Activated B cell treated with CpG ODN at 0.5 μM for 24 hours (primary cell): ENCODE measurements around the gene RGS8. TPM values are rescaled to one million over a fixed set of nuclear protein-coding genes. Genes with fewer than 3 reads are reported as not detected.

Experiments
- ATAC-seq: fragments of 200-7000 bp; cut with Tn5 transposase; one replicate; pipeline ENCODE4 v1.10.0; 2021; ENCODE audit warnings: low read depth, mild to moderate bottlenecking, moderate library complexity
- CTCF ChIA-PET: fragments of 350-600 bp; sonication (Branson Sonifier 250); formaldehyde crosslinking; loops from one replicate; lab custom pipeline; 2021; ENCODE audit warnings: antibody characterized with exemption; lab: Charles Lee
- POLR2A ChIA-PET: fragments of 350-600 bp; sonication (Branson Sonifier 250); formaldehyde crosslinking; loops from one replicate; lab custom pipeline; 2021; ENCODE audit warnings: antibody characterized with exemption; lab: Charles Lee
- DNase-seq: peaks from one replicate; pipeline ENCODE4 v3.0.0; 2022
- H3K27ac Mint-ChIP-seq: one replicate; pipeline ENCODE4 v1.8.0; 2020; ENCODE audit warnings: mixed read lengths
- H3K27me3 Mint-ChIP-seq: one replicate; pipeline ENCODE4 v1.8.0; 2021; ENCODE audit warnings: mixed read lengths
- H3K36me3 Mint-ChIP-seq: one replicate; pipeline ENCODE4 v1.8.0; 2021; ENCODE audit warnings: low read depth, mixed read lengths
- H3K4me1 Mint-ChIP-seq: one replicate; pipeline ENCODE4 v1.8.0; 2021; ENCODE audit warnings: mixed read lengths
- H3K4me3 Mint-ChIP-seq: one replicate; pipeline ENCODE4 v1.8.0; 2020; ENCODE audit warnings: mild to moderate bottlenecking, mixed read lengths
- H3K9me3 Mint-ChIP-seq: one replicate; pipeline ENCODE4 v1.8.0; 2020; ENCODE audit warnings: mixed read lengths
- intact Hi-C: fragments of 100-400 bp; cut with micrococcal nuclease; formaldehyde crosslinking; loops from one replicate; pipeline ENCODE4 v1.15.1; 2024
- total RNA-seq: library from RNA; stranded (reverse); gene quantifications from 2 replicates; pipeline ENCODE4 v1.2.3, GENCODE V29; 2022
- TF ChIP-seq, protein P1 (sequence below): fragments of 200-600 bp; IDR thresholded peaks from one replicate; pipeline ENCODE4 v1.8.0; 2022; ENCODE audit warnings: antibody characterized with exemption, mild to moderate bottlenecking

RGS8 gene
- total RNA-seq, 1 donor from 2014 or later, result not detected

DNA sequence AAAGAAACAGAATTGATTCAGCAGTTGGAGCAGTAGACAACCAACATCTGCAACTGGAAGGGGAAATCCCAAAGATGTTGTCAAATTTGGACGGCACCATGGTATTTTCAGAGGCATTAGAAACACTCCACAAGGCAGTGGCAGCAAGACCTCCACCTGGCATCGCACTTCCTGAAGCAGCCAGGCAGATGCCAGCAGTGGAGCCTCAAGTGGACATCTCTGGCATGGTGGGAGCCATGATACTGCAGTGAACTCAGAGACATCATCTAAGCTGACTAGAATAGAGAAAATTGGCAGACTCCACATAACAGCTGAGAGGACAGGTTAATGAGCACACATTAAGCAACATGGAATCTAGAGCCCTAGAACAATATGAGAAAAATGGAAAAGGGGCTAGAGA lies 33.9 kb upstream of the RGS8 start:
- peaks cover 19% of the 10 kb centered on the region for H3K4me1 Mint-ChIP-seq
- intact Hi-C loops, result no loop called here
- H3K9me3 Mint-ChIP-seq, result no peaks in the 10 kb centered on the region
- peak; percentile 21 for ATAC-seq
- no peaks in the 10 kb centered on the region for H3K36me3 Mint-ChIP-seq
- ChIA-PET CTCF (no interaction called here), POLR2A (no interaction called here)
- H3K27me3 Mint-ChIP-seq, result no peaks in the 10 kb centered on the region
- TF ChIP-seq, protein P1, sequence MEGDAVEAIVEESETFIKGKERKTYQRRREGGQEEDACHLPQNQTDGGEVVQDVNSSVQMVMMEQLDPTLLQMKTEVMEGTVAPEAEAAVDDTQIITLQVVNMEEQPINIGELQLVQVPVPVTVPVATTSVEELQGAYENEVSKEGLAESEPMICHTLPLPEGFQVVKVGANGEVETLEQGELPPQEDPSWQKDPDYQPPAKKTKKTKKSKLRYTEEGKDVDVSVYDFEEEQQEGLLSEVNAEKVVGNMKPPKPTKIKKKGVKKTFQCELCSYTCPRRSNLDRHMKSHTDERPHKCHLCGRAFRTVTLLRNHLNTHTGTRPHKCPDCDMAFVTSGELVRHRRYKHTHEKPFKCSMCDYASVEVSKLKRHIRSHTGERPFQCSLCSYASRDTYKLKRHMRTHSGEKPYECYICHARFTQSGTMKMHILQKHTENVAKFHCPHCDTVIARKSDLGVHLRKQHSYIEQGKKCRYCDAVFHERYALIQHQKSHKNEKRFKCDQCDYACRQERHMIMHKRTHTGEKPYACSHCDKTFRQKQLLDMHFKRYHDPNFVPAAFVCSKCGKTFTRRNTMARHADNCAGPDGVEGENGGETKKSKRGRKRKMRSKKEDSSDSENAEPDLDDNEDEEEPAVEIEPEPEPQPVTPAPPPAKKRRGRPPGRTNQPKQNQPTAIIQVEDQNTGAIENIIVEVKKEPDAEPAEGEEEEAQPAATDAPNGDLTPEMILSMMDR, result no peak
- no peak overlapping the region for H3K27ac Mint-ChIP-seq
- no peak overlapping the region for H3K4me3 Mint-ChIP-seq
- no peak for DNase-seq

DNA sequence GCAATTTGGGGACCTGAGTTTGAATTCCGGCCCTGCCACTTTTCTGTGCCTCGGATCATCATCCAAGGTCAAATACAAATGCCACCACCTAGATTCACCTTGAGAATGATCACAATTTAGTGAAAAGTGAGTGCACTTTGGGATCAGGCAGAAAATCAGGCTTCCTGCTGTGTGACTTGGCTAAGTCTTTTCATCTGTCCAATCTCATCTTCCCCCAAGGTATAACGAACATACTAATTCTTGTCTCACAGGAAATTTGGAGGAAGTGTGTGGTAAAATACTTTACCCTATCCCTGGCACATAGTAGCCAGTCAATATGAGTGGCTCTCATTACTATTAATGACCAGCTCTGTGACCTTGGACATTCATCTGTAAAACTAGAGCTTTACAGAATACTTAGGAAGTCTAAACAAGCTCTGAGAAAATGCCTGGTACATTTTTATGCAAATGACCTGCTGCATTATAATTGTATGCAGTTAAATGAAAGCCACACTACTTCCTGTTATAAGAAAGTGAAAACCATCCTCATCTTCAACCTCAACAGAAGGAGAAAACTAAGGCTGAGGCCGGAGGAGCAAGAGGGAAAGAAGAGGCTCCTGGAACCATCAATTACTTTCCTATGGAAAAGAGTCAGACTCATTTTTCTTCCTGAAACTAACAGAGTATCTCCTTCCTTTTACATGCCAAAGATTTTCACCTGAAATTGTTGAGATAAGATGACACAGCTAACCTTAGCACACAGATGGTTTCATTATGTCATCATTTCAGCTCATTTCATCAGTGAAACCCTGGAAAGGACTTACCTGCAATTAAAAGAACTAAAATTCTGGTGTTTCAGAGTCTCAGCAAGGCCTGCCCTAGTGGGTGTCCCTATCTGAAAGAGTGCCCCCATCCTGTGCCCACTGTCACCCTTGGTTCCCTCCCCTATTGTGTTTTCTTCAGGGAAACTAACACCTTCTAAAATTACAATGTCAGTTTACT lies 32.6 kb upstream of the RGS8 start:
- CTCF ChIA-PET, result no interaction called here
- no peaks in the 10 kb centered on the region for H3K9me3 Mint-ChIP-seq
- H3K36me3 Mint-ChIP-seq, result no peaks in the 10 kb centered on the region
- peaks cover 19% of the 10 kb centered on the region for H3K4me1 Mint-ChIP-seq
- H3K27ac Mint-ChIP-seq, result no peak overlapping the region
- TF ChIP-seq, protein P1, result no peak
- H3K4me3 Mint-ChIP-seq, result no peak overlapping the region
- DNase-seq, result no peak
- no peak for ATAC-seq
- POLR2A ChIA-PET, result no interaction called here
- intact Hi-C loops, result no loop called here
- H3K27me3 Mint-ChIP-seq, result no peaks in the 10 kb centered on the region

DNA sequence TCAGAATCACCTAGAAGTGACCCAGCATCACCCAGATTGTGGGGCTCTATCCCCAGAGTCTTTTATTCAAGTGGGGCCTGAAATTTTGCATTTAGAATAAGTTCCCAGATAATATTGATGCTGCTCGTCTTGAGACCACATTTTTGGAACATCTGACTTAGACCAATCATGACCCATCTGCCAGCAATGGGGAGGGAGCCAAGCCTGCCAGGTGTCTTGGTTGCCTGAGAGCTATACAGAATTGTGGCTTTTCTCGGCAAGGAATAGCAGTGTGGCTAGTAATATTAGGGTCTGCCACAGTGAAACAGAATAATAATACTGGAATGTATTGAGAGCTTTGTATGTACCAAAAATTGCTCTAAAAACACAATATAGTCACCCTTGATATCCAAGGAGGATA lies 31.1 kb upstream of the RGS8 start:
- H3K4me1 Mint-ChIP-seq, result peaks cover 19% of the 10 kb centered on the region
- DNase-seq, result no peak
- ChIA-PET CTCF (no interaction called here), POLR2A (no interaction called here)
- no peak overlapping the region for H3K4me3 Mint-ChIP-seq
- TF ChIP-seq, protein P1, result no peak
- ATAC-seq, result no peak
- intact Hi-C loops, result no loop called here
- no peaks in the 10 kb centered on the region for H3K27me3 Mint-ChIP-seq
- no peaks in the 10 kb centered on the region for H3K36me3 Mint-ChIP-seq
- no peak overlapping the region for H3K27ac Mint-ChIP-seq
- H3K9me3 Mint-ChIP-seq, result no peaks in the 10 kb centered on the region

DNA sequence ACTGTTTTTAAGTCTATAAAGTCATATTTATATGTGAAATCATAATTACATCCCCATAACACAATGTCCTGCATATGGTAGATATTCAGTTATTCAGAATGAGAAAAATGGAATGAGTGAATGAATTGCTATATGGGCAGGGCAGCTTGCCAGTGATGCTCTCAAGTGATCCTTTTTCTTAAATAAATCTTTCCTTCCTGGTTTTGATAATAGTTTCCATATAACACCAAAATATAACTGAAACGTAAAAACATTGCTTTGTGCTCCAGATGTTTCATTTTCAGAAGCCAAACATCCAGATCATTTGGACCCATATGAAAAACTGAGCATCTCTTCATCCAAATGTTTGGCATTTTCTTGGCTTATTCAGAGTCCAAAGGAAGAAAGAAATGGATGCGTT lies 30.2 kb upstream of the RGS8 start:
- Mint-ChIP-seq H3K4me1 (peaks cover 19% of the 10 kb centered on the region), H3K9me3 (no peaks in the 10 kb centered on the region), H3K4me3 (no peak overlapping the region), H3K36me3 (no peaks in the 10 kb centered on the region), H3K27ac (no peak overlapping the region), H3K27me3 (no peaks in the 10 kb centered on the region)
- ATAC-seq (no peak), DNase-seq (no peak)
- intact Hi-C loops, result no loop called here
- CTCF ChIA-PET, result no interaction called here
- TF ChIP-seq, protein P1, result no peak
- POLR2A ChIA-PET, result no interaction called here

DNA sequence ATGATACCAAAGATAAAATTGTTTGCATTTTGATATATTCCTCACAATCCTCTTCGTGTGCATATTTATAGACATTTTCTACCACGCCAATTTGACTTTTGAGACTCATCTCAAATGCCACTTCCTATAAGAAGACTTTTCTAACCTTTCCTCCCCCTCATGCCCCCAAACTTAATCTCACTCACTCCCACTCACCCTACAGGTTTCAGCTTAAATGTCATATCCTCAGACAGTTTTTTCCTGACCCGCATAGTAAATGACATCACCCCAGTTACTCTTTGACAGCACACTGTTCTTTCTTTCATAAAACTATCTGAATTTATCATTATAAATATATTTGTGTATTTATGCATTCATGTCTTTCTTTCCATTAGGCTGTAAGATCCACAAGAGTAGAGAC lies 29.6 kb upstream of the RGS8 start:
- POLR2A ChIA-PET, result interaction anchor here (0.5 kb wide), 1 partner anchor 65 kb away, joined by 5 read pairs; no protein-coding TSS in a partner anchor
- no peak for ATAC-seq
- Mint-ChIP-seq H3K9me3 (no peaks in the 10 kb centered on the region), H3K4me1 (peaks cover 19% of the 10 kb centered on the region), H3K27ac (no peak overlapping the region), H3K27me3 (no peaks in the 10 kb centered on the region), H3K4me3 (no peak overlapping the region), H3K36me3 (no peaks in the 10 kb centered on the region)
- CTCF ChIA-PET, result no interaction called here
- intact Hi-C loops, result no loop called here
- TF ChIP-seq, protein P1, result no peak
- no peak for DNase-seq
